ENCODE results near the gene PLBD1. TPM values are rescaled to one million over a fixed set of nuclear protein-coding genes. Genes with fewer than 3 reads are reported as not detected.

Gene PLBD1
- total RNA-seq, 2 donors from 2014 or later: not detected

DNA sequence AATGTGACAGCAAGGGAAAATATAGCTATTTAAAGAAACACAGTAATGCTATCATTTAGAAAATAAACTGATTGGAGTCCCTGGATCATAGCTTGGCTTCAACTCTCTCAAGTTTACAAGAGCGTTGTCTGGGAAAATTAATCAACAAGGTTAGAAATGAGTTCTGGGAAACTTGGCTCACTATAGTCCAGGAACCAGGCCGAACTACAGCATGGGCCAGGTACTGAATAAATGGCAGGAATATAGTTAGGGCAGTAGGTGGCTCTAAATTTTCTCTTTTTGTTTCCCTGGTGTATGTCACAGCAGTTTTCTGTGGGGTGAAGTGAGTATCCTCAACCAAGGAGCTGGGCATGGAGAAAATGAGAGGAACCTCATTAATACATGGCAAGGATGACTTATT, 72.4 kb downstream of the PLBD1 start:
- H3K27me3 Mint-ChIP-seq: no peaks in the 10 kb centered on the region
- H3K9me3 Mint-ChIP-seq: no peaks in the 10 kb centered on the region
- H3K27ac Mint-ChIP-seq: peak overlapping the region; percentile 10
- H3K4me1 Mint-ChIP-seq: peaks cover 8% of the 10 kb centered on the region
- H3K4me3 Mint-ChIP-seq: no peak overlapping the region
- H3K36me3 Mint-ChIP-seq (ENCODE audit: low read depth): peaks cover 93% of the 10 kb centered on the region
- no peak for ATAC-seq (replicated peaks)

DNA sequence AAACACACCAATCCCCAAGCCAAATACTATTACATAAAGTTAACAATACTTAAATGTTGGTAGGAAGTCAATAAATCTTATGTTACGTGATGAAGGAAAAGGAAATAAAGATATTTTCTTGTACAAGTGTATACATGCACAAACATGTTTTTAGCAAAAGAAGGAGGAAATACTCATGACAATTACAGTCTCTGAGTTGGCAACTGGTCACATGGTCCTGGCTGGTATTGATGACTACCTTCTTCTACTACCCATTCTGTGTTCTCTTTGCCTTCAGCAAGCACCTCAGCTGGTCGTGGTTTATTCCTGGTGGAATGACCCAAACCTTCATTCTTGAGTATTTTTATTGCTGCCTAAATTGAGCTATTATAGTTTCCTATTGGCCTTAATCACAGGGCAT, 84.8 kb downstream of the PLBD1 start:
- ATAC-seq (replicated peaks): no peak
- H3K27ac Mint-ChIP-seq: peak overlapping the region; percentile 26
- H3K27me3 Mint-ChIP-seq: no peaks in the 10 kb centered on the region
- peaks cover 100% of the 10 kb centered on the region for H3K36me3 Mint-ChIP-seq (ENCODE audit: low read depth)
- no peak overlapping the region for H3K4me3 Mint-ChIP-seq
- H3K4me1 Mint-ChIP-seq: no peaks in the 10 kb centered on the region
- no peaks in the 10 kb centered on the region for H3K9me3 Mint-ChIP-seq

DNA sequence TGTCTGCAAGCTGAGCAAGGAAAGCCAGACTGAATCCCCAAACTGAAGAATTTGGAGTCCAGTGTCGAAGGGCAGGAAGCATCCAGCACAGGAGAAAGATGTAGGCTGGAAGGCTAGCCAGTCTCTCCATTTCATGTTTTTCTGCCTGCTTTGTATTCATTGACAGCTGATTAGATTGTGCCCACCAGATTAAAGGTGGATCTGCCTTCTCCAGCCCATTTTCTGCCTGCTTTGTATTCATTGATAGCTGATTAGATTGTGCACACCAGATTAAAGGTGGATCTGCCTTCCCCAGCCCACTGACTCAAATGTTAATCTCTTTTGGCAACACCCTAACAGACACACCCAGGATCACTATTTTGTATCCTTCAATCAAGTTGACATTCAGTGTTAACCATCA, 85.3 kb downstream of the PLBD1 start:
- no peaks in the 10 kb centered on the region for H3K27me3 Mint-ChIP-seq
- peak overlapping the region; percentile 26 for H3K27ac Mint-ChIP-seq
- ATAC-seq (replicated peaks): no peak
- H3K4me3 Mint-ChIP-seq: no peak overlapping the region
- no peaks in the 10 kb centered on the region for H3K4me1 Mint-ChIP-seq
- peaks cover 100% of the 10 kb centered on the region for H3K36me3 Mint-ChIP-seq (ENCODE audit: low read depth)
- no peaks in the 10 kb centered on the region for H3K9me3 Mint-ChIP-seq

DNA sequence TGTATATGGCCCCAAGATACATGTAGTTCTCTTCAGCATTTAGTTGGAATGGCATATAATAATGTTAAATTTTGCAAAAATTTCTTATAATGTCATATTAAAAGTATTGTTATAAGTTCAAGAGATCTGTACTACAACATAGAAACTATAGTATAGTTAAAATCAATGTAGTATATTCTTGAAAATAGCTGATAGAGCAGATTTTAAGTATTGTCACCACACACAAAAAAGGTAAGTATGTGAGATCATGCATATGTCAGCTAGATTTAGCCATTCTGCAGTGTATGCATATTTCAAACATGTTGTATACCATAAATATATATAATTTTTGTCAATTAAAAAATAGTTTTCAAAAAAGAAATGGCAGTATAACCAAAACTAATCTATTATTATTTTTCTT, 86.5 kb downstream of the PLBD1 start:
- Mint-ChIP-seq H3K27ac (no peak overlapping the region), H3K9me3 (no peaks in the 10 kb centered on the region), H3K4me1 (no peaks in the 10 kb centered on the region), H3K36me3 (ENCODE audit: low read depth) (peaks cover 96% of the 10 kb centered on the region), H3K4me3 (no peak overlapping the region), H3K27me3 (no peaks in the 10 kb centered on the region)
- no peak for ATAC-seq (replicated peaks)

DNA sequence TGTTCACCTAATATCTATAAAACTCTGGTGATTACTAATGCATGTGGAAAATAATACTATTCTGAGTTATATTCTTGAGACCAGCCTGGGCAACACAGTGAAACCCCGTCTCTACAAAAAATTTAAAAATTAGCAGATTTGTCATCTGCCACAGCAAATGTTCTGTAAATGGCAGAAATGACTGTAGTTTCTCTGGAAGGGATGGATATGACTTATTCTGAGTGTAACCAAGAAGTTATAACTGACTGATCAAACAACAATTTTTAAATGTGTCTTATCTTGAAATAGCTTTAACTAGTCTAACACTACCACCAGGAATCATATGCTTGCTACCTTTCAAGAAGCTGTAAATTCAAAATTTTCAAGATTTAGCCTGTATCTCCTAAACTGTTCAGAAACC, 88.7 kb downstream of the PLBD1 start:
- peak overlapping the region; percentile 69 for H3K27ac Mint-ChIP-seq

DNA sequence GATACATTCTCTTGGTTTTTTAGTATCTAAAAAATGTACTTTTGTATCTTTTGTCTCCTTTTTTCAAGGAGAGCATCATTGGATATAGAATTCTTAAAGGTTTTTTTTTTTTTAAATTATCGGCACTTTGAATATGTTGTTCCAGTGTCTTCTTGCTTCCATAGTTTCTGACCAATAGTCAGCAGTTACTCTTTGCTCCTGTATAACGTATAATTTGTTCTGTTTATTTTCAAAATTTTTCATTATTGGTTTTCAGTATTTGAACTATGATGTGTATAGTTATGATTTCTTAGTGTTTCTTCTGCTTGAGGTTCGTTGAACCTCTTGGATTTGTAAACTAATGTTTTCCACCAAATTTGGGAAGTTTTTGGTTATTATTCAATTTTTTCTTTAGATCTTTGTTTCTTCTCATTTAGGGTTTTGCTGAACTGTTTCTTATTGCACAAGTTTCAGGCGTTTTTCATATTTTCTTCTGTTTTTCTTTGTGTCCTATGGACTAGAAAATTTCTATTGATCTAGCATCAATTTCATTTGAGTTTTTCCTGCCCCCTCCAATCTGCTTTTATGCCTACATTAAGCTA, 93.9 kb downstream of the PLBD1 start:
- Mint-ChIP-seq H3K4me1 (peaks cover 12% of the 10 kb centered on the region), H3K36me3 (ENCODE audit: low read depth) (peaks cover 96% of the 10 kb centered on the region), H3K27me3 (no peaks in the 10 kb centered on the region), H3K4me3 (no peak overlapping the region), H3K27ac (no peak overlapping the region), H3K9me3 (peaks cover 11% of the 10 kb centered on the region)
- no peak for ATAC-seq (replicated peaks)

More for the DNA sequence above, 88.7 kb downstream of the PLBD1 start:
- peaks cover 4% of the 10 kb centered on the region for H3K4me1 Mint-ChIP-seq
- no peaks in the 10 kb centered on the region for H3K27me3 Mint-ChIP-seq
- peaks cover under 1% of the 10 kb centered on the region for H3K9me3 Mint-ChIP-seq
- peak overlapping the region; percentile 23 for H3K4me3 Mint-ChIP-seq
- ATAC-seq (replicated peaks): peak; percentile 92
- peaks cover 96% of the 10 kb centered on the region for H3K36me3 Mint-ChIP-seq (ENCODE audit: low read depth)

DNA sequence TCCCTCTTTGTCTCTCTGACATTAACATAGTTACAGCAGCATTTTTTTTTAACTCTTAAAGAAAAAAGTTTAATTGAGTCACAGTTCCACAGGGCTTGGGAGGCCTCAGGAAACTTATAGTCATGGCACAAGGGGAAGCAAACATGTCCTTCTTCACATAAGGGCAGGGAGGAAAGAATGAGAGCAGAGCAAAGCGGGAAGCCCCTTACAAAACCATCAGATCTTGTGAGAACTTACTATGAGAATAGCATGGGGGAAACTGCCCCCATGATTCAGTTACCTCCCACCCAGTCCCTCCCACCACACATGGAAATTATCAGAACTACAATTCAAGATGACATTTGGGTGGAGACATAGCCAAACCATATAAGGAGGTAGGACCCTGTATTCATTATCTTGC, 96.2 kb downstream of the PLBD1 start:
- Mint-ChIP-seq H3K27me3 (no peaks in the 10 kb centered on the region), H3K4me3 (peak overlapping the region; percentile 17), H3K9me3 (peaks cover 11% of the 10 kb centered on the region), H3K36me3 (ENCODE audit: low read depth) (peaks cover 100% of the 10 kb centered on the region), H3K4me1 (peaks cover 15% of the 10 kb centered on the region), H3K27ac (peak overlapping the region; percentile 79)
- peak; percentile 89 for ATAC-seq (replicated peaks)

DNA sequence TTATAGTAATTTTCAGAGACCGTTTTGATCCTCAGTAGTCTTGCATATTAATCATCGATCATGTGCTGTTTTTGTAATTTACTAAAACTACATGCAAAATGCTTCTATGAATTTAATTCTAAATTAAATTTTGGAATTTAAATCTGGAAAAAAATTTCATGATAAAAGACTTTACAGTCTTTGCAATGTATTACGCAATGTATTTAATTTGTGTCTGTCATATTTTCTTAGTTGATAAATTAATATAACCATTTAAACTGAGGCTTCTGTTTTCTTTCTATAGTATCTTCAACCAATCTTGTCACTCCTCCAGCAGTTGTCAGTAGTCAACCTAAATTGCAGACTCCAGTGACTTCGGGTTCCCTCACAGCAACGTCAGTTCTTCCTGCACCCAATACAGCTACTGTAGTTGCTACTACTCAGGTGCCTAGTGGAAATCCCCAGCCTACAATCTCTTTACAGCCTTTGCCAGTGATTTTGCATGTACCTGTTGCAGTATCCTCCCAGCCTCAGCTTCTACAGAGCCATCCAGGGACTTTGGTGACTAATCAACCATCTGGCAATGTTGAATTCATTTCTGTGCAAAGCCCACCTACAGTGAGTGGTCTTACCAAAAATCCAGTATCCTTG, 107.4 kb downstream of the PLBD1 start:
- peaks cover 90% of the 10 kb centered on the region for H3K36me3 Mint-ChIP-seq (ENCODE audit: low read depth)
- H3K9me3 Mint-ChIP-seq: no peaks in the 10 kb centered on the region
- no peaks in the 10 kb centered on the region for H3K27me3 Mint-ChIP-seq
- peaks cover 11% of the 10 kb centered on the region for H3K4me1 Mint-ChIP-seq
- H3K27ac Mint-ChIP-seq: peak overlapping the region; percentile 58
- no peak overlapping the region for H3K4me3 Mint-ChIP-seq
- ATAC-seq (replicated peaks): peak; percentile 24

DNA sequence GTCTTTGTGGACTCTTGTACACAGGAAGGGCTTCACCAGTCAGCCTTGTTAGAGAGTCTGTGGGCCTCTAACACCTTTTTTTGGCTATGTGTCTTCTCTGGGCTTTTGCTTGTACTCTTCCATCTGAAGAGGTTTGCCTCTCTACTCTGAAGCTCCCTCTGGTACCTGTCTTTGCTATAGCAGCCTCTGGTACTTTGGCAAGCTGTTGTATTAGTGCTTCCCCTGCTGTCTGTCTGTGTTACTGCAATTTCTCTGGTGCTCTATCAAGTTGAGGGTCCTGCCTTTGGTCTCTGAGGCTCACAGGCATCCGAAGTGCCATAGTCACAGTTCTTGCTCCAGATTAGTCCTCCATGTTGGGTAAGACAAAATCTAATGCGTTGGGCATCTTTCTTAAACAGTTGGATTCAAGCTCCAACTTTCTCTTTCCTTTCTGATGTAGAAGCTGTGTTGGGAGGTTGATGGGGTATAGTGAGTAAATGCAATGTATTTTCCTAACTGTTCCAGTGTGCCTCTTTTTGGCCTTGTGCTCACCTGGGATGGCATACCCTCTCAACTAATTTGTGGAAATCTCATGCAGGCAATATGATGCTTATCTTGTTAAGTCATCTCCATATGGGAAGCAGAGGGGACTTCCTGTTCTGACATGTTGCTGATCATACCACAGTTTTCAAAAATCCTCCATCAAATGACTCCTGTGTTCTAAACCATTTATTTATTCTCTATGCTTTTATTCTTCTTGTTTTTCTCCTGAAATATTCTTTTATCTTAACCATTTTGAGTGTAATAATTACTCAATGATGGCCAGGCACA, 113.4 kb downstream of the PLBD1 start:
- Mint-ChIP-seq H3K27me3 (no peaks in the 10 kb centered on the region), H3K4me1 (peaks cover 39% of the 10 kb centered on the region), H3K36me3 (ENCODE audit: low read depth) (peaks cover 100% of the 10 kb centered on the region), H3K9me3 (peaks cover 5% of the 10 kb centered on the region), H3K4me3 (peak overlapping the region; percentile 59), H3K27ac (peak overlapping the region; percentile 72)
- ATAC-seq (replicated peaks): peak; percentile 70

Other genes starting within 250 kb of the PLBD1 start
- 100 to 1,000 TPM in 1 of 2 donors, 10 to 100 TPM in 1; 72.8 to 122 TPM for gene ATF7IP, start 202.2 kb downstream of the PLBD1 start, total RNA-seq
- gene GUCY2C, start 128.7 kb upstream of the PLBD1 start, total RNA-seq: not detected
- gene WBP11, start 235.6 kb upstream of the PLBD1 start, total RNA-seq: 100 to 1,000 TPM in 1 of 2 donors, 10 to 100 TPM in 1; 87.5 to 102 TPM
- 1 to 10 TPM; 2.6 to 3.7 TPM for gene C12orf60, start 235.8 kb upstream of the PLBD1 start, total RNA-seq
- not detected for gene SMCO3, start 246.3 kb upstream of the PLBD1 start, total RNA-seq

All from activated T-helper 17 cell treated with anti-CD3 and anti-CD28 coated beads, Interleukin-2, amount 50 U/mL, for 72 hours (primary cell).